K562 (cell line): Measurements from ENCODE around the gene RPS2.

Experiments used
- CREM ChIP-seq: IDR thresholded peaks from 2 replicates; pipeline ENCODE4 v1.6.1; 2014; ENCODE audit warnings: antibody characterized with exemption, low read depth
- E2F8 ChIP-seq: fragments of 450-650 bp; IDR thresholded peaks from 2 replicates; pipeline ENCODE4 v1.7.1; 2018; ENCODE audit warnings: mild to moderate bottlenecking, low read depth; ENCODE audit not compliant: partially characterized antibody
- EGR1 ChIP-seq: fragments of 450-650 bp; conservative IDR thresholded peaks from 2 replicates; pipeline ENCODE4 v1.6.1; 2017; ENCODE audit warnings: mild to moderate bottlenecking
- EP300 ChIP-seq: IDR thresholded peaks from 2 replicates; pipeline ENCODE4 v1.6.1; 2012; ENCODE audit warnings: low read length, improper control_type of control experiment
- KLF16 ChIP-seq: IDR thresholded peaks from 2 replicates; pipeline ENCODE4 v1.6.1; 2016; ENCODE audit warnings: antibody characterized with exemption
- SOX6 ChIP-seq: fragments of 450-650 bp; IDR thresholded peaks from 2 replicates; pipeline ENCODE4 v1.6.1; 2014; ENCODE audit warnings: mild to moderate bottlenecking
- TAF15 ChIP-seq: fragments of 200-400 bp; formaldehyde crosslinking; IDR thresholded peaks from 2 replicates; pipeline ENCODE4 v1.6.1; 2017; ENCODE audit warnings: mild to moderate bottlenecking, low read depth, low read length, moderate library complexity
- TEAD2 ChIP-seq: fragments of 450-650 bp; IDR thresholded peaks from 2 replicates; pipeline ENCODE4 v1.6.1; 2016; ENCODE audit warnings: missing genetic modification characterization, control low read depth, missing compliant biosample characterization
- ZNF165 ChIP-seq: fragments of 250-450 bp; sonication (Bioruptor Pico); IDR thresholded peaks from 2 replicates; pipeline ENCODE4 v1.4.0; 2020; ENCODE audit warnings: borderline replicate concordance
- ZNF740 ChIP-seq, 3 experiments: fragments of 200-800 bp in 1 of 3; sonication (Bioruptor generic) in 1 of 3; sonication (generic) in 1 of 3; formaldehyde crosslinking in 1 of 3; IDR thresholded peaks; 2 replicates each; pipeline versions ENCODE4 v1.6.1 to v1.8.0; 2016 to 2022; ENCODE audit warnings: mild to moderate bottlenecking in 2 of 3, missing compliant biosample characterization in 2 of 3, missing genetic modification characterization in 2 of 3, missing genetic modification reagents in 1 of 3
- TF ChIP-seq, protein P1 (sequence below): fragments of 450-650 bp; IDR thresholded peaks from 2 replicates; pipeline ENCODE4 v1.6.1; 2016; ENCODE audit warnings: antibody characterized with exemption
- TF ChIP-seq, protein P2 (sequence below), 3 experiments: IDR thresholded peaks in 2 of 3; conservative IDR thresholded peaks in 1 of 3; 2 replicates each; pipeline ENCODE4 v1.5.1; 2011 to 2012; ENCODE audit warnings: low read length in 3 of 3, mild to moderate bottlenecking in 3 of 3, control low read depth in 2 of 3, improper control_type of control experiment in 1 of 3, inconsistent platforms in 1 of 3, low read depth in 1 of 3, mixed read lengths in 1 of 3, moderate library complexity in 1 of 3; ENCODE audit not compliant: insufficient read depth in 2 of 3

DNA sequence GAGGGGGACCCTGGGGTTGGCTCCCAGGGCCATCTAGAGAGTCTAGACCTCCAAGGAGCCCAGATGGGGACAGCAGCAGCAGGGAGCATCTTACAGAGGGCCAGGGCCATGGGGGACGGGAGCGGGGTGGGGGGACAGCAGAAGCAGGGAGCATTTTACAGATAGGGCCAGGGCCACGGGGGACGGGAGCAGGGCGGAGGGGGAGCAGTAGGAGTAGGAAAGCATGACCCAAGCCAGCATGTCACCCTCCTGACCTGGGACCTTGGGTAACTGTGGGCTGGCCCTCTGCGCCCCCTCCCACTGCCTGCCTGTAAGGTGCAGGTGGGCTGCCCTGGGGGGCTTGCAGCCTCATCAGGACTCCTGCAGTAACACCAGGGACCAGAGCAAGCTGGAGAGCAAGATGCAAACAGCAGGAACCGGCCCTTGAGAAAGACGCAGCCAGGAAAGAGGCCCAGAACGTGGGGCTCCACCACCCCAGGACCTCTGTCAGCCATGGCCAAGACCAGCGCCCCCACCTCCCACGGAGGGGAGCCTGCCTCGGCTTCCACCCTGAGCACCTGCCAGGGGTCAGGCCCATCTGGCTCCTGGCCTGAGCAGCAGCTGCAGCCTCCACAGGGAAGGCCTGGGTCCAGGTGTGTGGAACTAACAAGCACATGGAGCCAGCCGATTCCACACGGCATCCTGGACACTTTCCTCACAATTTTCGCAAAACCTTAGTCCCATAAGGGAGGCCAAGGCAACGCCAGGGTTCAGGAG lies 42.6 kb upstream of the RPS2 start:
- TF ChIP-seq EGR1: no peak
- no peak for TF ChIP-seq ZNF165 (CRISPR knock-in tag)
- TF ChIP-seq, protein P1, sequence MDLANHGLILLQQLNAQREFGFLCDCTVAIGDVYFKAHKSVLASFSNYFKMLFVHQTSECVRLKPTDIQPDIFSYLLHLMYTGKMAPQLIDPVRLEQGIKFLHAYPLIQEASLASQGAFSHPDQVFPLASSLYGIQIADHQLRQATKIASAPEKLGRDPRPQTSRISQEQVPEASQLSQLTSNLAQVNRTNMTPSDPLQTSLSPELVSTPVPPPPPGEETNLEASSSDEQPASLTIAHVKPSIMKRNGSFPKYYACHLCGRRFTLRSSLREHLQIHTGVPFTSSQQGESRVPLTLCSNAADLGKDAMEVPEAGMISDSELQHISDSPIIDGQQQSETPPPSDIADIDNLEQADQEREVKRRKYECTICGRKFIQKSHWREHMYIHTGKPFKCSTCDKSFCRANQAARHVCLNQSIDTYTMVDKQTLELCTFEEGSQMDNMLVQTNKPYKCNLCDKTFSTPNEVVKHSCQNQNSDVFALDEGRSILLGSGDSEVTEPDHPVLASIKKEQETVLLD: no peak
- TF ChIP-seq SOX6: no peak
- no peak for TF ChIP-seq CREM
- no peak for TF ChIP-seq ZNF740 (CRISPR knock-in tag; IDR thresholded peaks at IDR 0.05)
- TF ChIP-seq ZNF740 (tag; IDR thresholded peaks at IDR 0.05): no peak
- TF ChIP-seq TAF15: no peak
- TF ChIP-seq TEAD2 (tag): no peak
- TF ChIP-seq KLF16: no peak
- no peak for TF ChIP-seq EP300
- TF ChIP-seq, protein P2, sequence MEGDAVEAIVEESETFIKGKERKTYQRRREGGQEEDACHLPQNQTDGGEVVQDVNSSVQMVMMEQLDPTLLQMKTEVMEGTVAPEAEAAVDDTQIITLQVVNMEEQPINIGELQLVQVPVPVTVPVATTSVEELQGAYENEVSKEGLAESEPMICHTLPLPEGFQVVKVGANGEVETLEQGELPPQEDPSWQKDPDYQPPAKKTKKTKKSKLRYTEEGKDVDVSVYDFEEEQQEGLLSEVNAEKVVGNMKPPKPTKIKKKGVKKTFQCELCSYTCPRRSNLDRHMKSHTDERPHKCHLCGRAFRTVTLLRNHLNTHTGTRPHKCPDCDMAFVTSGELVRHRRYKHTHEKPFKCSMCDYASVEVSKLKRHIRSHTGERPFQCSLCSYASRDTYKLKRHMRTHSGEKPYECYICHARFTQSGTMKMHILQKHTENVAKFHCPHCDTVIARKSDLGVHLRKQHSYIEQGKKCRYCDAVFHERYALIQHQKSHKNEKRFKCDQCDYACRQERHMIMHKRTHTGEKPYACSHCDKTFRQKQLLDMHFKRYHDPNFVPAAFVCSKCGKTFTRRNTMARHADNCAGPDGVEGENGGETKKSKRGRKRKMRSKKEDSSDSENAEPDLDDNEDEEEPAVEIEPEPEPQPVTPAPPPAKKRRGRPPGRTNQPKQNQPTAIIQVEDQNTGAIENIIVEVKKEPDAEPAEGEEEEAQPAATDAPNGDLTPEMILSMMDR (IDR thresholded peaks at IDR 0.05 in 2 of 3, conservative IDR thresholded peaks at IDR 0.05 in 1 of 3; ENCODE audit: insufficient read depth in 2 of 3, low read depth in 1 of 3, low read length in 3 of 3): no peak
- TF ChIP-seq E2F8: no peak
